Osteocyte (in vitro differentiated cells): ENCODE results near the gene HLA-B. TPM values are rescaled to one million over a fixed set of nuclear protein-coding genes. Genes with fewer than 3 reads are reported as not detected.

Experiments used
- DNase-seq: peaks from one replicate; pipeline ENCODE4 v3.0.0; 2021; ENCODE audit warnings: mixed read lengths; ENCODE audit not compliant: unreplicated experiment; ENCODE audit errors: extremely low spot score
- H3K27ac Mint-ChIP-seq: one replicate; pipeline ENCODE4 v1.8.0; 2021; ENCODE audit warnings: mild to moderate bottlenecking, mixed read lengths; ENCODE audit not compliant: unreplicated experiment
- H3K27me3 Mint-ChIP-seq: one replicate; pipeline ENCODE4 v1.8.0; 2021; ENCODE audit warnings: mixed read lengths; ENCODE audit not compliant: unreplicated experiment
- H3K36me3 Mint-ChIP-seq: one replicate; pipeline ENCODE4 v1.8.0; 2021; ENCODE audit warnings: mixed read lengths; ENCODE audit not compliant: unreplicated experiment
- H3K4me1 Mint-ChIP-seq: one replicate; pipeline ENCODE4 v1.8.0; 2021; ENCODE audit warnings: mixed read lengths; ENCODE audit not compliant: unreplicated experiment
- H3K4me3 Mint-ChIP-seq: one replicate; pipeline ENCODE4 v1.8.0; 2021; ENCODE audit warnings: mild to moderate bottlenecking, moderate library complexity, mixed read lengths; ENCODE audit not compliant: unreplicated experiment
- H3K9me3 Mint-ChIP-seq: one replicate; pipeline ENCODE4 v1.8.0; 2021; ENCODE audit warnings: mixed read lengths; ENCODE audit not compliant: unreplicated experiment
- CTCF ChIP-seq: fragments of 200-600 bp; sonication (generic); IDR thresholded peaks from 2 replicates; pipeline ENCODE4 v1.5.0; 2021; ENCODE audit warnings: antibody characterized with exemption, mild to moderate bottlenecking, moderate library complexity
- microRNA-seq: library from miRNA; unstranded; fragments of <30 nt; microRNA quantifications from one replicate; pipeline ENCODE4 v1.1.0, GENCODE V29; 2020; ENCODE audit not compliant: unreplicated experiment
- total RNA-seq: library from RNA; stranded (reverse); gene quantifications from 2 replicates; pipeline ENCODE4 v1.2.1, GENCODE V29; 2021

HLA-B gene
- total RNA-seq, 1 donor from 2014 or later = 642 TPM

GRCh38 chr6:31305703-31306219, 51.2 kb downstream of the HLA-B start:
- H3K36me3 Mint-ChIP-seq = no peaks in the 10 kb centered on the region
- DNase-seq = no peak
- no peaks in the 10 kb centered on the region for H3K4me1 Mint-ChIP-seq
- H3K9me3 Mint-ChIP-seq = no peaks in the 10 kb centered on the region
- TF ChIP-seq CTCF = no peak
- H3K27ac Mint-ChIP-seq = no peak overlapping the region
- H3K27me3 Mint-ChIP-seq = peaks cover 31% of the 10 kb centered on the region
- no peak overlapping the region for H3K4me3 Mint-ChIP-seq

GRCh38 chr6:31304683-31305082, 52.3 kb downstream of the HLA-B start:
- no peak for DNase-seq
- Mint-ChIP-seq H3K9me3 (no peaks in the 10 kb centered on the region), H3K27me3 (peaks cover 42% of the 10 kb centered on the region), H3K36me3 (no peaks in the 10 kb centered on the region), H3K4me3 (no peak overlapping the region), H3K4me1 (no peaks in the 10 kb centered on the region), H3K27ac (no peak overlapping the region)
- TF ChIP-seq CTCF = no peak

Small RNA genes lying within 50 kb of the gene (microRNA-seq; reads per million reads assigned to microRNA genes)
- gene MIR6891 = not detected

Other genes with a start within 250 kb of the HLA-B start
- not detected in 2 replicates for gene C6orf15, start 244.6 kb downstream of the HLA-B start, total RNA-seq
- 3.2 and 6.2 TPM in 2 replicates for gene PSORS1C1, start 242.4 kb downstream of the HLA-B start, total RNA-seq
- not detected in 2 replicates for gene CDSN, start 236.7 kb downstream of the HLA-B start, total RNA-seq
- gene PSORS1C2, start 218.1 kb downstream of the HLA-B start, total RNA-seq = not detected in 2 replicates
- gene CCHCR1, start 199.4 kb downstream of the HLA-B start, total RNA-seq = 16.7 and 19.0 TPM in 2 replicates
- 8.2 and 8.8 TPM in 2 replicates for gene TCF19, start 198.6 kb downstream of the HLA-B start, total RNA-seq
- not detected in 2 replicates for gene POU5F1, start 186.5 kb downstream of the HLA-B start, total RNA-seq
- gene HLA-C, start 85.1 kb downstream of the HLA-B start, total RNA-seq = 408 and 450 TPM in 2 replicates
- gene MICA, start 46.4 kb upstream of the HLA-B start, total RNA-seq = 32.2 and 33.0 TPM in 2 replicates
- gene MICB, start 141.0 kb upstream of the HLA-B start, total RNA-seq = 12.1 and 13.8 TPM in 2 replicates
- not detected in 2 replicates for gene MCCD1, start 171.8 kb upstream of the HLA-B start, total RNA-seq
- 315 and 331 TPM in 2 replicates for gene DDX39B, start 184.8 kb upstream of the HLA-B start, total RNA-seq
- gene ATP6V1G2, start 189.4 kb upstream of the HLA-B start, total RNA-seq = 8.8 and 9.0 TPM in 2 replicates
- gene NFKBIL1, start 190.4 kb upstream of the HLA-B start, total RNA-seq = 28.7 and 33.2 TPM in 2 replicates
- not detected in 2 replicates for gene LTA, start 215.1 kb upstream of the HLA-B start, total RNA-seq
- not detected in 2 replicates for gene TNF, start 218.4 kb upstream of the HLA-B start, total RNA-seq
- gene LTB, start 225.2 kb upstream of the HLA-B start, total RNA-seq = not detected in 2 replicates
- not detected in 2 replicates for gene LST1, start 229.1 kb upstream of the HLA-B start, total RNA-seq
- gene NCR3, start 235.8 kb upstream of the HLA-B start, total RNA-seq = not detected in 2 replicates